Activated CD4-positive, alpha-beta T cell treated with anti-CD3 and anti-CD28 coated beads, Interleukin-2, amount 50 U/mL, for 48 hours (primary cell): ENCODE results near the gene IGFBP6.
A peak's percentile ranks its signal among the peaks of the same experiment; 100 is the strongest.
"Not testable (repeated sequence)": the region's sequence is repeated elsewhere in the genome, so short reads cannot be mapped to it uniquely, and the experiment has no call there.

ENCODE experiments used
- DNase-seq, 2 experiments: peaks; one replicate each; pipeline ENCODE4 v3.0.0-alpha.2; 2020

IGFBP6 gene

GRCh38 chr12:53098354-53098981 lies 1.0 kb downstream of the IGFBP6 start:
- peak; percentile 31 to 36 for DNase-seq

GRCh38 chr12:53099071-53099882 lies 1.8 kb downstream of the IGFBP6 start:
- DNase-seq = peak; percentile 94 to 95

- DNase-seq = no peak
Measured at GRCh38 chr12:53100466-53101151, 3.1 kb downstream of the IGFBP6 start.

- DNase-seq = no peak
Measured at GRCh38 chr12:53101266-53101665, 3.8 kb downstream of the IGFBP6 start.

GRCh38 chr12:53101931-53102781 lies 4.7 kb downstream of the IGFBP6 start:
- DNase-seq = no peak

- DNase-seq = peak; percentile 34 to 42
Measured at GRCh38 chr12:53102883-53103807, 5.7 kb downstream of the IGFBP6 start, which contains the start of gene SOAT2. SOAT2 (plus strand) TSS chr12:53103486; CDS start chr12:53103578, 92 bp downstream.

- no peak for DNase-seq
Measured at GRCh38 chr12:53103860-53104305, 6.4 kb downstream of the IGFBP6 start.

- DNase-seq = no peak
Measured at GRCh38 chr12:53105256-53105655, 7.8 kb downstream of the IGFBP6 start.

- DNase-seq = no peak
Measured at GRCh38 chr12:53105712-53106439, 8.4 kb downstream of the IGFBP6 start.

- DNase-seq = no peak
Measured at GRCh38 chr12:53107122-53107521, 9.7 kb downstream of the IGFBP6 start.

GRCh38 chr12:53112431-53112830 lies 15.0 kb downstream of the IGFBP6 start:
- not testable (repeated sequence) for DNase-seq

- DNase-seq = no peak
Measured at GRCh38 chr12:53113136-53113705, 15.8 kb downstream of the IGFBP6 start.

- no peak for DNase-seq
Measured at GRCh38 chr12:53113951-53114350, 16.5 kb downstream of the IGFBP6 start.

GRCh38 chr12:53115112-53115890 lies 17.8 kb downstream of the IGFBP6 start:
- DNase-seq = no peak

- no peak for DNase-seq
Measured at GRCh38 chr12:53115891-53116648, 18.6 kb downstream of the IGFBP6 start.

- no peak for DNase-seq
Measured at GRCh38 chr12:53118751-53119300, 21.4 kb downstream of the IGFBP6 start.

GRCh38 chr12:53120685-53121525 lies 23.4 kb downstream of the IGFBP6 start:
- no peak for DNase-seq
